Measurements from ENCODE around the gene RPL13. TPM values are rescaled to one million over a fixed set of nuclear protein-coding genes. Genes with fewer than 3 reads are reported as not detected.

The RPL13 gene
- total and polyA plus RNA-seq, 2 of the 4 experiments (the other 2 are of a cell fraction): 2,098 to 3,527 TPM

DNA sequence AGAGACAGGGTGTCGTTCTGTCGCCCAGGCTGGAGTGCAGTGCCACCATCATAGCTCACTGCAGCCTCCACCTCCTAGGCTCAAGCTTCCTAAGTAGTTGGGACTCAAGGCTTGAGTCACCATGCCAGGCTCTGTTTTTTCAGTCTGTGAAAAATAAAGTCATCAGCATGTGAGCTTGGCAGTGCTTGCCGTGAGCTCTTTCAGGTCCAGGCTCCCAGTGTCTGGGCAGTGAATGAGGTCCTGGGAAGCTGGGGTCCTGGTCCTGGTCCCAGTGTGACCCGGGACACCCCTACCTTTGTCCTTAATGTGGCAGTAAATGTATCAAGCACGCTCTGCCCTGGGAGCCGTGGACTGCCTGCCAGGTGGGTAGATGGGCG, 22.9 kb upstream of the RPL13 start:
- Histone ChIP-seq H3K4me1 (ENCODE audit: control insufficient read depth, insufficient read depth, low read length) (no peaks in the 10 kb centered on the region), H3K27ac (ENCODE audit: insufficient read depth, low read length) (no peak overlapping the region), H2AK9ac (replicated peaks; ENCODE audit: low read depth, low read length, poor library complexity) (no peak overlapping the region), H3K4ac (ENCODE audit: low read depth, low read length) (no peak overlapping the region), H3K79me1 (ENCODE audit: low read depth in 1 of 2, low read length in 2 of 2) (peaks cover 23 to 70% of the 10 kb centered on the region in 2 experiments; a peak in 3 of 4 replicates), H2AFZ (replicated peaks; ENCODE audit: low read length, poor library complexity) (no peak overlapping the region), H3K56ac (ENCODE audit: extremely low read depth, insufficient read depth, low read length) (no peak overlapping the region), H3K27me3 (ENCODE audit: control insufficient read depth, insufficient read depth, low read length) (no peaks in the 10 kb centered on the region), H3K9me3 (ENCODE audit: control insufficient read depth, insufficient read depth, low read length) (no peaks in the 10 kb centered on the region), H4K20me1 (ENCODE audit: insufficient read depth, low read length) (peaks cover 30% of the 10 kb centered on the region), H3K9me1 (ENCODE audit: insufficient read depth, low read length) (0 out of 2 replicates have a peak, but pooled peaks cover 3% of the 10 kb centered on the region), H2BK5ac (ENCODE audit: low read depth, low read length, poor library complexity, severe bottlenecking) (no peak overlapping the region), H4K91ac (ENCODE audit: insufficient read depth, low read depth, low read length) (no peak overlapping the region), H2AK5ac (ENCODE audit: low read depth, low read length) (no peak overlapping the region), H4K5ac (ENCODE audit: low read depth, low read length) (no peak overlapping the region), H2BK20ac (ENCODE audit: low read depth, low read length) (no peak overlapping the region), H3K14ac (replicated peaks; ENCODE audit: low read depth, low read length) (no peak overlapping the region), H3K18ac (ENCODE audit: low read depth, low read length) (no peak overlapping the region), H3K9ac (ENCODE audit: low read depth, low read length) (no peak overlapping the region), H2BK120ac (ENCODE audit: low read depth, low read length) (no peak overlapping the region), H3K4me3 (ENCODE audit: insufficient read depth, low read depth, low read length) (no peak overlapping the region), H4K8ac (ENCODE audit: low read depth in 2 of 2, low read length in 2 of 2) (no peak overlapping the region), H3K23ac (ENCODE audit: low read depth, low read length) (no peak overlapping the region), H3K4me2 (ENCODE audit: low read depth, low read length) (no peak overlapping the region), H2BK15ac (ENCODE audit: low read depth, low read length) (no peak overlapping the region), H3K36me3 (ENCODE audit: control insufficient read depth, insufficient read depth, low read length) (peaks cover 66% of the 10 kb centered on the region)
- ChIA-PET CTCF (no interaction called here), POLR2A (ENCODE audit: unreplicated experiment) (no interaction called here)
- intact Hi-C loops (cut with micrococcal nuclease): no loop called here
- in situ Hi-C loops (cut with MboI; ENCODE audit: low sequenced_read_pairs): no loop called here
- dilution Hi-C loops (cut with HindIII; ENCODE audit: low sequenced_read_pairs, unreplicated experiment): no loop called here
- no peak for DNase-seq
- WGBS, 2 experiments (ENCODE audit: extremely low coverage in 2 of 2, insufficient read length in 1 of 2): 94% methylated on average over 5 of the region's 7 CpGs; no CpG with 5 or more reads in 1 of the 2 experiments
- TF ChIP-seq NFE2L2 (IDR thresholded peaks at IDR 0.05; ENCODE audit: low read depth, low read length) (no peak), FOS (IDR thresholded peaks at IDR 0.05; ENCODE audit: low read depth, low read length) (no peak), MXI1 (IDR thresholded peaks at IDR 0.05; ENCODE audit: borderline replicate concordance, low read depth, low read length) (no peak), RAD21 (IDR thresholded peaks at IDR 0.05; ENCODE audit: low read length) (no peak), CHD1 (IDR thresholded peaks at IDR 0.05; ENCODE audit: low read depth, low read length) (no peak), BHLHE40 (IDR thresholded peaks at IDR 0.05; ENCODE audit: low read depth, low read length) (no peak)
- no peak for ATAC-seq (ENCODE audit: low read depth)
- BruUV-seq (replicated peaks): no TSS peak

Data from IMR-90 (cell line).